Activated CD4-positive, alpha-beta T cell treated with anti-CD3 and anti-CD28 coated beads, Interleukin-2, amount 10 ng/mL, durations not matched to agents 7 days and 5 days (primary cell): ENCODE results near the gene CHCHD1. TPM values are rescaled to one million over a fixed set of nuclear protein-coding genes. Genes with fewer than 3 reads are reported as not detected.

ENCODE experiments used
- CTCF ChIA-PET: fragments of 350-600 bp; sonication (Branson Sonifier 250); formaldehyde crosslinking; loops from one replicate; lab custom pipeline; 2021; ENCODE audit warnings: antibody characterized with exemption; lab: Charles Lee
- POLR2A ChIA-PET: fragments of 350-600 bp; sonication (Branson Sonifier 250); formaldehyde crosslinking; loops from one replicate; lab custom pipeline; 2021; ENCODE audit warnings: antibody characterized with exemption; lab: Charles Lee
- DNase-seq: peaks from one replicate; pipeline ENCODE4 v3.0.0-alpha.2; 2020
- H3K27ac Mint-ChIP-seq: one replicate; pipeline ENCODE4 v1.8.0; 2021; ENCODE audit warnings: mild to moderate bottlenecking, moderate library complexity, mixed read lengths
- H3K27me3 Mint-ChIP-seq: one replicate; pipeline ENCODE4 v1.8.0; 2021; ENCODE audit warnings: mixed read lengths
- H3K36me3 Mint-ChIP-seq: one replicate; pipeline ENCODE4 v1.8.0; 2021; ENCODE audit warnings: low read depth, mixed read lengths
- H3K4me1 Mint-ChIP-seq: one replicate; pipeline ENCODE4 v1.8.0; 2021; ENCODE audit warnings: mixed read lengths
- H3K4me3 Mint-ChIP-seq: one replicate; pipeline ENCODE4 v1.8.0; 2021; ENCODE audit warnings: mild to moderate bottlenecking, moderate library complexity, mixed read lengths
- H3K9me3 Mint-ChIP-seq: one replicate; pipeline ENCODE4 v1.8.0; 2021; ENCODE audit warnings: mixed read lengths
- total RNA-seq, 2 experiments: library from RNA; stranded (reverse); gene quantifications; one replicate each; pipeline ENCODE4 v1.2.3, GENCODE V29; 2021

Gene CHCHD1
- total RNA-seq, 2 experiments from 2014 or later = 22.3 to 27.4 TPM

DNA sequence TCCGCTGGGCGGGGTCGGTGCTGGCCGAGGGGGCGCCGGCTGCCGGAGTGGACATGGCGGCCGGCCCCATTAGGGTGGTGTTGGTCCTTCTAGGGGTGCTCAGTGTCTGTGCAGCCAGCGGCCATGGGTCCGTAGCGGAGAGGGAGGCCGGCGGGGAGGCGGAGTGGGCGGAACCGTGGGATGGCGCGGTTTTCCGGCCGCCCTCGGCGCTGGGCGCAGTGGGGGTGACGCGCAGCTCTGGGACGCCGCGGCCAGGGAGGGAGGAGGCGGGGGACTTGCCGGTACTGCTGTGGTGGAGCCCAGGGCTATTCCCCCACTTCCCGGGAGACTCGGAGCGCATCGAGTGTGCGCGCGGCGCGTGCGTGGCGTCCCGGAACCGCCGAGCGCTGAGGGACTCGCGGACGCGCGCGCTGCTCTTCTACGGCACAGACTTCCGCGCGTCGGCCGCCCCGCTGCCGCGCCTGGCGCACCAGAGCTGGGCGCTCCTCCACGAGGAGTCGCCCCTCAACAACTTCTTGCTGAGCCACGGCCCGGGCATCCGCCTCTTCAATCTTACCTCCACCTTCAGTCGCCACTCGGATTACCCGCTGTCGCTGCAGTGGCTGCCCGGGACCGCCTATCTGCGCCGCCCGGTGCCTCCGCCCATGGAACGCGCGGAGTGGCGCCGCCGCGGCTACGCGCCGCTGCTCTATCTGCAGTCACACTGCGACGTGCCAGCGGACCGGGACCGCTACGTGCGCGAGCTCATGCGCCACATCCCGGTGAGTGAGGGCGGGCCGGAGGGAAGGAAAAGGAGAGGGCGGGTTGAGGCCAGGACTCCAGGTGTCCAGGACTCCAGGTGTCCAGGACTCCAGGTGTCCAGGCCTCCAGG is 9.3 kb upstream of the CHCHD1 start:
- H3K9me3 Mint-ChIP-seq = no peaks in the 10 kb centered on the region
- H3K4me3 Mint-ChIP-seq = peak overlapping the region; percentile 95
- no peaks in the 10 kb centered on the region for H3K27me3 Mint-ChIP-seq
- CTCF ChIA-PET = interaction anchor here (0.9 to 9.8 kb wide), 11 partner anchors 9 to 181 kb away, joined by 3 to 103 read pairs (median 4); partner anchors contain the start of genes CHCHD1 and ZSWIM8
- POLR2A ChIA-PET = interaction anchor here (0.5 to 2.1 kb wide), 3 partner anchors 9 to 225 kb away, joined by 5 to 9 read pairs (median 5); partner anchors contain the start of gene CHCHD1
- peaks cover 70% of the 10 kb centered on the region for H3K36me3 Mint-ChIP-seq
- H3K27ac Mint-ChIP-seq = peak overlapping the region; percentile 94
- DNase-seq = peak; percentile 79
- peaks cover 69% of the 10 kb centered on the region for H3K4me1 Mint-ChIP-seq

DNA sequence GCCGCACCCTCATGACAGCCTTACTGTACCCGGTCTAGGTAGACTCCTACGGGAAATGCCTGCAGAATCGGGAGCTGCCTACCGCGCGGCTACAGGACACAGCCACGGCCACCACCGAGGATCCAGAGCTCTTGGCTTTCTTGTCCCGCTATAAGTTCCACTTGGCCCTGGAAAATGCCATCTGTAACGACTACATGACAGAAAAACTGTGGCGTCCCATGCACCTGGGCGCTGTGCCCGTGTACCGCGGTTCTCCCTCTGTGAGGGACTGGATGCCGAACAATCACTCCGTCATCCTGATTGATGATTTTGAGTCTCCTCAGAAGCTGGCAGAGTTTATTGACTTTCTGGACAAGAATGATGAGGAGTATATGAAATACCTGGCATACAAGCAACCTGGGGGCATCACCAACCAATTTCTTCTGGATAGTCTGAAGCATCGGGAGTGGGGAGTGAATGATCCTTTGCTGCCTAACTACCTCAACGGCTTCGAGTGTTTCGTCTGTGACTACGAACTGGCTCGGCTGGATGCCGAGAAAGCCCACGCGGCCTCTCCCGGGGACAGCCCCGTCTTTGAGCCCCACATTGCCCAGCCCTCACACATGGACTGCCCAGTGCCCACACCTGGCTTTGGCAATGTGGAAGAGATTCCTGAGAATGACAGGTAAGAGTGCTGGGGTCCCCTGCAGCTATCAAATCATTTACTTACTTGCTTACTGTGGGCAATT is 8.5 kb upstream of the CHCHD1 start:
- POLR2A ChIA-PET = interaction anchor here (0.5 to 2.1 kb wide), 2 partner anchors 8 to 224 kb away, joined by 5 to 9 read pairs; partner anchors contain the start of gene CHCHD1
- Mint-ChIP-seq H3K4me3 (peak overlapping the region; percentile 95), H3K27ac (peak overlapping the region; percentile 94), H3K4me1 (peaks cover 64% of the 10 kb centered on the region), H3K27me3 (no peaks in the 10 kb centered on the region), H3K9me3 (no peaks in the 10 kb centered on the region), H3K36me3 (peaks cover 65% of the 10 kb centered on the region)
- CTCF ChIA-PET = interaction anchor here (0.7 to 9.8 kb wide), 10 partner anchors 10 to 1433 kb away, joined by 3 to 103 read pairs (median 4); partner anchors contain the start of genes CHCHD1 and ZSWIM8
- DNase-seq = peak; percentile 32

DNA sequence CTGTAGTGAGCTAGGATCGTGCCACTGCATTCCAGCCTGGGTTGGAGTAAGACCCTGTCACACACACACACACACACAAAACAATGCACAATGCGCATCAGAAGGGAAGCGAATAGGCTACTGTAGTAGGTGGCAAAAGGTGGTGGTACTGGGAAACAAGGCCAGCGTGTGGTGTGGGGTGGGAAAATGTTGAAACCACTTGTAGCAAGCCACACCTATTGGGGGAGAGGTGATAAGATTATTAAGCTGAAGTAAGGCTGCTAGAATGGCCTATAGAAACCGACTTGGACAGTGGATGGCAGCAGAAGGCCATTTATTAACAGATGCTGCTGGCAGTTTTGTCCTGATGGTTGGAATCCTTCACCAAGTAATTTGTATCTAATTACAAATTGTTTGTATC is 7.2 kb upstream of the CHCHD1 start:
- ChIA-PET POLR2A (no interaction called here), CTCF (interaction anchor here (5.0 kb wide), 1 partner anchor 105 kb away, joined by 18 read pairs; no protein-coding TSS in a partner anchor)
- no peak overlapping the region for H3K27ac Mint-ChIP-seq

DNA sequence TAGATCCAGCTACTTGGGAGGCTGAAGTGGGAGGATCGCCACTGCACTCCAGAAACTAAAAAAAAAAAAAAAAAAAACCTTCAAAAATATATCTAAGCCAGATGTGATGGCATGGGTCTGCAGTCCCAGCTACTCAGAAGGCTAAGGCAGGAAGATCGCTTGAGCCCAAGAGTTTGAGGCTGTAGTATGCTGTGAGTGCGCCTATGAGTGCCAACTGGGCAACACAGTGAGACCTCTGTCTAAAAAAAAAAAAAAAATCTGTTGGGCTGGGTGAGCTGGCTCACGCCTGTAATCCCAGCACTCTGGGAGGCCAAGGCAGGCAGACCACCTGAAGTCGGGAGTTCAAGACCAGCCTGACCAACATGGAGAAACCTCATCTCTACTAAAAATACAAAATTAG is 2.8 kb upstream of the CHCHD1 start:
- Mint-ChIP-seq H3K4me1 (peaks cover 63% of the 10 kb centered on the region), H3K27ac (no peak overlapping the region), H3K4me3 (no peak overlapping the region), H3K36me3 (peaks cover 43% of the 10 kb centered on the region), H3K9me3 (no peaks in the 10 kb centered on the region), H3K27me3 (no peaks in the 10 kb centered on the region)
- POLR2A ChIA-PET = interaction anchor here (0.7 kb wide), 1 partner anchor 179 kb away, joined by 5 read pairs; no protein-coding TSS in a partner anchor
- DNase-seq = no peak
- CTCF ChIA-PET = interaction anchor here (1.0 to 11.8 kb wide), 3 partner anchors 10 to 17 kb away, joined by 3 to 103 read pairs (median 3); a partner anchor contains a TSS

More for the DNA sequence above, 7.2 kb upstream of the CHCHD1 start:
- H3K4me1 Mint-ChIP-seq = peaks cover 57% of the 10 kb centered on the region
- no peaks in the 10 kb centered on the region for H3K9me3 Mint-ChIP-seq
- no peak for DNase-seq
- H3K36me3 Mint-ChIP-seq = peaks cover 64% of the 10 kb centered on the region
- peak overlapping the region; percentile 95 for H3K4me3 Mint-ChIP-seq
- H3K27me3 Mint-ChIP-seq = no peaks in the 10 kb centered on the region

DNA sequence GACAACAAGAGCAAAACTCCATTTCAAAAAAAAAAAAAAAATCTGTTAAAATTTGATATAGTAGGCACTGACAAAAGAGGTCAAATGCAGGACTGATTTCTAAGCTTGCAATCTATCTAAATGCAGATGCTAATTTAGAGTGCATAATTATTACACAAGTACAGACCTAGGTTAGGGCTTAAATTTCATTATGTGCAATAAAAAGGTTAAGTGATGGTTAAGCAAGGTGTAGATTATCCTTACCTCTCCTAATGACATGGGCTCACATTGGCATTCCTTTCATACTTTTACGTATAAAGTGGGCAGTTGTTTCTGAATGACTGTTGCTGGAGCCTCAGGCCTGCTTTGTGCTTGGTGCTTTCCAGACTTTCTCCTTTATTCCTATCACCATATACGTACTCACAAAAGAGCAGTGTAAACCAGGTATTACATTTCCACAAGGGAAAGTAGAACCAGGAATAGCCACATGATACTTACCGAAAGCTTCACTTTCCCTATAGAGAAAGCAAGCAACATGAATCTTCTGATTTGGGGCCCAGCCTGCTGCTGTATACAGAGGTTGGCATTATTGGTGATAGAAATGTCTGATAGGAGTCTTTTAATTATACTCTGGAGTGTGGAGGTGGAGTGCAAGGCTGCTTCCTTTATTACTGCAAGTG is 2.2 kb upstream of the CHCHD1 start:
- Mint-ChIP-seq H3K27ac (no peak overlapping the region), H3K4me1 (peaks cover 62% of the 10 kb centered on the region), H3K9me3 (no peaks in the 10 kb centered on the region), H3K36me3 (peaks cover 37% of the 10 kb centered on the region), H3K4me3 (peak overlapping the region; percentile 46), H3K27me3 (no peaks in the 10 kb centered on the region)
- CTCF ChIA-PET = interaction anchor here (11.8 kb wide), 1 partner anchor 10 kb away, joined by 103 read pairs; a partner anchor contains a TSS
- DNase-seq = no peak
- POLR2A ChIA-PET = interaction anchor here (0.6 kb wide), 1 partner anchor 17 kb away, joined by 3 read pairs; no protein-coding TSS in a partner anchor

DNA sequence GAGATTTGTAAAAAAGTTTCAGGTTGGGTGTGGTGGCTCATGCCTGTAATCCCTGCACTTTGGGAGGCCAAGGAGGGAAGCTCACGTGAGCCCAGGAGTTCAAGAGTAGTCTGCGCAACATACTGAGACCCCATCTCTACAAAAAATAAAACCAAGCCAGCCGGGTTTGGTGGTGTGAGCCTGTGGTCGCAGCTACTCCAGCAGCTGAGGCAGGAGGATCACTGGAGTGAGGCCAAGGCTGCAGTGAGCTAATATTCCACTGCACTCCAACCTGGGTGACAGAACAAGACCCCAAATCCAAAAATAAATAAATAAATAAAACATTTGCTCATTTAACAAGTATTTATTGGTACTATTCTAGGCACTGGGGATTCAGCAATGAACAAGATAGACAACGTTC is 1.5 kb upstream of the CHCHD1 start:
- H3K4me1 Mint-ChIP-seq = peaks cover 63% of the 10 kb centered on the region

DNA sequence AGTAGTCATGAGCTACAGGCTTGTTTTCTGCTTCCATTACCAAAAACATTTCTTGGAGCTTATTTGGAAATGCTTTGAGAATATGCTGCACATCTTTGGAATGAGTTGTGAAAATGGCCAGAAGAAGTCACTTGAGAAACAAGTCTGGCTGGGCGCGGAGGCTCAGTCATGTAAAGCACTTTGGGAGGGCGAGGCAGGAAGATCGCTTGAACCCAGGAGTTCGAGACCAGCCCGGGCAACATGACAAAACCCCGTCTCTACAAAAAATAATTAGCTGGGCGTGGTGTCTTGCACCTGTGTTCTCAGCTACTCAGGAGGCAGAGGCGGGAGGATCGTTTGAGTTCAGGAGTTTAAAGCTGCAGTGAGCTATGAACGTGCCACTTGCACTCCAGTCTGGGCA is 882 bp upstream of the CHCHD1 start:
- Mint-ChIP-seq H3K36me3 (peaks cover 26% of the 10 kb centered on the region), H3K4me1 (peaks cover 58% of the 10 kb centered on the region), H3K27me3 (no peaks in the 10 kb centered on the region), H3K4me3 (peak overlapping the region; percentile 99), H3K27ac (peak overlapping the region; percentile 98), H3K9me3 (no peaks in the 10 kb centered on the region)
- ChIA-PET CTCF (interaction anchor here (0.6 to 11.8 kb wide), 7 partner anchors 12 to 247 kb away, joined by 3 to 103 read pairs (median 4); a partner anchor contains a TSS), POLR2A (interaction anchor here (1.3 to 2.1 kb wide), 2 partner anchors 8 to 22 kb away, joined by 3 to 9 read pairs; a partner anchor contains a TSS)
- no peak for DNase-seq

More for the DNA sequence above, 1.5 kb upstream of the CHCHD1 start:
- ChIA-PET CTCF (interaction anchor here (1.1 to 11.8 kb wide), 4 partner anchors 11 to 41 kb away, joined by 3 to 103 read pairs (median 4); a partner anchor contains a TSS), POLR2A (interaction anchor here (2.1 kb wide), 1 partner anchor 7 kb away, joined by 9 read pairs; a partner anchor contains a TSS)
- DNase-seq = no peak
- Mint-ChIP-seq H3K27ac (peak overlapping the region; percentile 98), H3K9me3 (no peaks in the 10 kb centered on the region), H3K36me3 (peaks cover 32% of the 10 kb centered on the region), H3K4me3 (peak overlapping the region; percentile 99), H3K27me3 (no peaks in the 10 kb centered on the region)

DNA sequence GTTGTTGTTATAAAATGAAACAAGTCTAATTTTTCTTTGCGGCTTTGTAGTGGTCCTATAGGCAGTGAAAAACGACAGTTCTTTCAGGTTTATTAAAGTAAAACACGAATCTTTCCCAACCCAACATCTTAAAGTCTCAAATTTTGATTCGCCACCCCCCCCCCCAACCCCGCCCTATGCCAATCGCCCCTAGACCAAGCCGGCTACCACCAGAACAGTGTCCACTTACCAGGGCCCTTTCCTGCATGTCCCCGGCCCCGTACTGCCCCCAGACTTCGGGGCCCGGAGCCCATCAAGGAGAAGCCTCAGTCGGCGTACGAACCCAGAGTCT is 335 bp upstream of the CHCHD1 start:
- Mint-ChIP-seq H3K9me3 (no peaks in the 10 kb centered on the region), H3K27ac (peak overlapping the region; percentile 98), H3K4me1 (peaks cover 63% of the 10 kb centered on the region), H3K4me3 (peak overlapping the region; percentile 99), H3K36me3 (peaks cover 25% of the 10 kb centered on the region), H3K27me3 (no peaks in the 10 kb centered on the region)
- CTCF ChIA-PET = interaction anchor here (0.7 to 11.8 kb wide), 7 partner anchors 11 to 188 kb away, joined by 3 to 103 read pairs (median 4); partner anchors contain the start of gene SEC24C
- POLR2A ChIA-PET = interaction anchor here (1.0 to 2.1 kb wide), 3 partner anchors 9 to 22 kb away, joined by 3 to 9 read pairs (median 3); a partner anchor contains a TSS
- no peak for DNase-seq

DNA sequence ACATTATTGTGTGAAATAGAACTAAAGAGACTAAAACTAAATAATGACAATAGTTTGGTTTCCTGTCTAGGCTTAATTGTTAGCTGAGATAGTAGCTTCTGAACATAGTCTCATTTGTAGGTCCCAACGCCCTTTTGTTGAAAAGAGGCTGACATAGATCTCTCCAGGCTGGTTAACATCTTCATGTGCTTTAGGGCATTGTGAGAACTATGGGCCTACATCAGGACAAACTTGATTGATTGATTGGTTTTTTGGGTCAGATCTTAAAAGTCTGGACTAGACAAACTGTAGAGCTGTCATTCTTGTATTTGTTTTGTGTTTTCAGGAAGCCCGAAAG is 869 bp downstream of the CHCHD1 start:
- H3K27ac Mint-ChIP-seq = peak overlapping the region; percentile 98

DNA sequence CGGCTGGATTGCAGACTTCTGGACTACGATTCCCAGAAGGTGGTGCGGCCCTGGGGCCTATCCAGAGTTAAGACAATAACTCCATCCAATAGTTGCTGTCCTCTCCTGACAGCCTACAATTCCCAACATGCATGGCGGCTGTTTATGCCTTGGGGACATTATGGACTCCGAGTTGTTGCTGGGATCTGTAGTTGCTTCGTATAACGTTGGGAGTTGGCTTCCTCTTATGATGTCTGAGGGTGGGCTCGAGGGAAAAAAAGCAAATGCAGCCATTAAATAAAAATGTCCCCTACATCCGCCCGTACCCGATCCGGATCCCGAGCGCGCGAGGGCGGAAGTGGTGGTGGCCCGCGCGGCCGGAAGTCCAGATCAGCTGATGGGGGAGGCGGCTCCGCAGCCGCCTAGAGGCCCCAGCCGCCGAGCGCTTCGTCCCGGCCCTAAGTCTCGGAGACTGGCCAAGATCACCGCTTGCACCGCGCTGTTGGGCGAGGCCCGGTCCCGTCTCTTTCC is 3.4 kb downstream of the CHCHD1 start, which contains the start of gene ZSWIM8:
TSS of gene ZSWIM8 (plus strand) at position 396 of the 510 bp plus-strand sequence. CDS start 273 bp downstream, outside the sequence.
- CTCF ChIA-PET = interaction anchor here (1.2 to 11.8 kb wide), 6 partner anchors 11 to 34 kb away, joined by 3 to 103 read pairs (median 6); a partner anchor contains a TSS
- H3K9me3 Mint-ChIP-seq = no peaks in the 10 kb centered on the region
- DNase-seq = peak; percentile 89
- H3K4me3 Mint-ChIP-seq = peak within 1 kb of the TSS; percentile 82
- peaks cover 17% of the 10 kb centered on the region for H3K36me3 Mint-ChIP-seq
- POLR2A ChIA-PET = no interaction called here
- no peaks in the 10 kb centered on the region for H3K27me3 Mint-ChIP-seq
- peaks cover 56% of the 10 kb centered on the region for H3K4me1 Mint-ChIP-seq
- peak within 1 kb of the TSS; percentile 98 for H3K27ac Mint-ChIP-seq

More for the DNA sequence above, 869 bp downstream of the CHCHD1 start:
- Mint-ChIP-seq H3K9me3 (no peaks in the 10 kb centered on the region), H3K4me1 (peaks cover 63% of the 10 kb centered on the region), H3K36me3 (peaks cover 24% of the 10 kb centered on the region), H3K4me3 (peak overlapping the region; percentile 99), H3K27me3 (no peaks in the 10 kb centered on the region)
- ChIA-PET POLR2A (no interaction called here), CTCF (interaction anchor here (0.6 to 11.8 kb wide), 3 partner anchors 13 to 210 kb away, joined by 3 to 103 read pairs (median 4); a partner anchor contains a TSS)
- no peak for DNase-seq
